ENCODE measurements around the gene DDX10. TPM values are rescaled to one million over a fixed set of nuclear protein-coding genes. Genes with fewer than 3 reads are reported as not detected.

Gene DDX10
- total and polyA plus RNA-seq, 2 experiments from 2014 or later: 32.4 to 37.8 TPM

DNA sequence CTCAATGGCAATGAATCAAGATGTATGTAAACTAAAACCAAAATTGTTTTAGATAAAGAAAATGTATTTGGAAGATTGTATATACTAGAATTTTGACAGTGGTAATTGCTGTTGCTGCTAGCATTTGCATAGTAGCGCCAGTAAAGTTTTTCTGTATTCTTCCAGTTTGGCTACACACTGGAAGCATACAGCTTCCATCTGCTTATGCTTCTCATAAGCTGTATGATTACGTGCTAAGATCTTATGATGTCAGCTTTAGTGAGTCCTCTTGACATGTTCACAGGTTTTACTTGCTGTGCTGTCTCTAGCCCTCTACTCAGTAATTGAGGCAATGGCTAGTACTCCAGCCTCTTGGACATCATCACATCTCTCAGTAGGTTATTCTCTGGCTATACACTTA is 256.3 kb downstream of the DDX10 start (continued):
- TF ChIP-seq ZNF462 (CRISPR knock-in tag; IDR thresholded peaks at IDR 0.05): no peak

GRCh38 chr11:108922241-108922640 is 257.4 kb downstream of the DDX10 start:
- H3K4me3 Mint-ChIP-seq: no peak overlapping the region
- peaks cover 9% of the 10 kb centered on the region for H3K4me1 ChIP-seq (ENCODE audit: insufficient read depth)
- H3K4me2 ChIP-seq: no peak overlapping the region
- H4K20me1 ChIP-seq (replicated peaks; ENCODE audit: insufficient read depth): no peaks in the 10 kb centered on the region
- H3K79me2 ChIP-seq (replicated peaks; ENCODE audit: insufficient read depth): no peaks in the 10 kb centered on the region
- no peak overlapping the region for H3K27ac ChIP-seq (ENCODE audit: low read depth)
- no peaks in the 10 kb centered on the region; the same call in 1 of the 2 replicates for H3K36me3 ChIP-seq (ENCODE audit: insufficient read depth)
- no peaks in the 10 kb centered on the region for H3F3A ChIP-seq (replicated peaks; ENCODE audit: low read depth)
- no peaks in the 10 kb centered on the region for H3K36me3 Mint-ChIP-seq (ENCODE audit: low read depth)
- peaks cover 13% of the 10 kb centered on the region for H3K4me1 Mint-ChIP-seq
- DNase-seq (ENCODE audit: low spot score) (no peak), ATAC-seq (no peak)
- no peaks in the 10 kb centered on the region for H3K9me2 ChIP-seq (ENCODE audit: insufficient read depth)
- no peaks in the 10 kb centered on the region for H3K9me3 Mint-ChIP-seq
- no peak overlapping the region for H3K4me3 ChIP-seq
- no peak overlapping the region for H3K27ac Mint-ChIP-seq
- no peaks in the 10 kb centered on the region for H3K27me3 Mint-ChIP-seq (ENCODE audit: insufficient read depth, low read depth, poor library complexity)
- H2AFZ ChIP-seq: no peak overlapping the region
- no peaks in the 10 kb centered on the region for H3K27me3 ChIP-seq (ENCODE audit: insufficient read depth)
- TF ChIP-seq JUNB (IDR thresholded peaks at IDR 0.05; ENCODE audit: unreplicated experiment): no peak
- TF ChIP-seq POLR2AphosphoS5 (IDR thresholded peaks at IDR 0.05; ENCODE audit: low read depth): no peak
- TF ChIP-seq STAT1 (IDR thresholded peaks at IDR 0.05; ENCODE audit: unreplicated experiment): no peak
- TF ChIP-seq EZH2phosphoT487 (IDR thresholded peaks at IDR 0.05; ENCODE audit: unreplicated experiment): no peak
- TF ChIP-seq CREB1 (CRISPR knock-in tag; IDR thresholded peaks at IDR 0.05; ENCODE audit: low read depth): no peak
- TF ChIP-seq, protein P1, sequence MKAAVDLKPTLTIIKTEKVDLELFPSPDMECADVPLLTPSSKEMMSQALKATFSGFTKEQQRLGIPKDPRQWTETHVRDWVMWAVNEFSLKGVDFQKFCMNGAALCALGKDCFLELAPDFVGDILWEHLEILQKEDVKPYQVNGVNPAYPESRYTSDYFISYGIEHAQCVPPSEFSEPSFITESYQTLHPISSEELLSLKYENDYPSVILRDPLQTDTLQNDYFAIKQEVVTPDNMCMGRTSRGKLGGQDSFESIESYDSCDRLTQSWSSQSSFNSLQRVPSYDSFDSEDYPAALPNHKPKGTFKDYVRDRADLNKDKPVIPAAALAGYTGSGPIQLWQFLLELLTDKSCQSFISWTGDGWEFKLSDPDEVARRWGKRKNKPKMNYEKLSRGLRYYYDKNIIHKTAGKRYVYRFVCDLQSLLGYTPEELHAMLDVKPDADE (IDR thresholded peaks at IDR 0.05): no peak
- TF ChIP-seq REST (IDR thresholded peaks at IDR 0.05; ENCODE audit: unreplicated experiment): no peak
